Neural progenitor cell (in vitro differentiated cells): ENCODE measurements around the gene SCCPDH.

ENCODE experiments used
- EZH2 ChIP-seq: fragments of 200-600 bp; sonication (generic); IDR thresholded peaks from 2 replicates; pipeline ENCODE4 v1.6.1; 2017; ENCODE audit warnings: antibody characterized with exemption, mild to moderate bottlenecking, moderate library complexity
- EZH2phosphoT487 ChIP-seq: fragments of 200-600 bp; sonication (generic); IDR thresholded peaks from 2 replicates; pipeline ENCODE4 v1.6.1; 2017; ENCODE audit warnings: antibody characterized with exemption
- TF ChIP-seq, protein P1 (sequence below): fragments of 200-600 bp; sonication (generic); IDR thresholded peaks from 2 replicates; pipeline ENCODE4 v1.5.1; 2017; ENCODE audit warnings: antibody characterized with exemption, mild to moderate bottlenecking

- TF ChIP-seq, protein P1, sequence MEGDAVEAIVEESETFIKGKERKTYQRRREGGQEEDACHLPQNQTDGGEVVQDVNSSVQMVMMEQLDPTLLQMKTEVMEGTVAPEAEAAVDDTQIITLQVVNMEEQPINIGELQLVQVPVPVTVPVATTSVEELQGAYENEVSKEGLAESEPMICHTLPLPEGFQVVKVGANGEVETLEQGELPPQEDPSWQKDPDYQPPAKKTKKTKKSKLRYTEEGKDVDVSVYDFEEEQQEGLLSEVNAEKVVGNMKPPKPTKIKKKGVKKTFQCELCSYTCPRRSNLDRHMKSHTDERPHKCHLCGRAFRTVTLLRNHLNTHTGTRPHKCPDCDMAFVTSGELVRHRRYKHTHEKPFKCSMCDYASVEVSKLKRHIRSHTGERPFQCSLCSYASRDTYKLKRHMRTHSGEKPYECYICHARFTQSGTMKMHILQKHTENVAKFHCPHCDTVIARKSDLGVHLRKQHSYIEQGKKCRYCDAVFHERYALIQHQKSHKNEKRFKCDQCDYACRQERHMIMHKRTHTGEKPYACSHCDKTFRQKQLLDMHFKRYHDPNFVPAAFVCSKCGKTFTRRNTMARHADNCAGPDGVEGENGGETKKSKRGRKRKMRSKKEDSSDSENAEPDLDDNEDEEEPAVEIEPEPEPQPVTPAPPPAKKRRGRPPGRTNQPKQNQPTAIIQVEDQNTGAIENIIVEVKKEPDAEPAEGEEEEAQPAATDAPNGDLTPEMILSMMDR = no peak
- no peak for TF ChIP-seq EZH2
- no peak for TF ChIP-seq EZH2phosphoT487
These were observed 29.1 kb upstream of the SCCPDH start for GRCh38 chr1:246695136-246695535.
